Measurements from ENCODE around the gene BNC2.
"Not testable (repeated sequence)": the region's sequence is repeated elsewhere in the genome, so short reads cannot be mapped to it uniquely, and the experiment has no call there.

The BNC2 gene

DNA sequence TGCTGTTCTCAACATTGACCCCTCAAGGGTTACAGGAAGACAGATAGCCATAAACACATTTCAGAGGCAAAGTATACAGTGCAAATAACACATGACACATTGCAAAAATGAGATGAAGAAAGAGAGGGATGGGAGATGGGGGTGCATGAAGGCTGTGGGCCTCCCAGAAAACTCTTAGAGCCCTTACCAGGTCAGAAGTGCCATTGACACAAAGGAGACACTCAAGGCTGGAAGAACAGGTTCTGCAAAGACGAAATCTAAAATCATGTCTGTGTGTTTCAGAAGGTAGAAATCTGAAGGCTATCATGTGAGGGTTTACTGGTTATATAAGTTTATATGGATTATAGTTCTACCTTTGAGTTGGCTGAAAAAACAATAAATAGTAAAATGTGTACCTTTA lies 318.8 kb downstream of the BNC2 start:
- no peak for DNase-seq (ENCODE audit: low read depth in 2 of 3, low spot score in 2 of 3)

DNA sequence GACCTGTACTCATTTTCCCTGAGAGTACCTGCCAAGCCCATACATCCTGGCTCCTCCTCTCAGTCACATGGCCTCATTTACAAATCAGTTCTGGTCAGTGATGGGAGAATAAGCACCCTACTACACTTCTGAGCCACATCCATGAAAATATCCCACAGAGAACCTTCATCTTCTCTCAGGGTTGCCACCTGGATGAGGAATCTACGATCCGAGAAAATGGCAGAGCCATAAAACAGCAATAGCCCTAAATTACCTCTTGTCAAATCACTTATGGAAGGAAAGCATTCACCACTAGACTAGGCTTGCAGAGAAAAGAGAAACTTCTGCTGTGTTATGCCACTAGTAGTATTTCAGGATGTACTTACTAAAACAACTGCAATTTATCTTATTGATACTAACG lies 324.8 kb downstream of the BNC2 start:
- no peak for DNase-seq (ENCODE audit: low read depth in 2 of 3, low spot score in 2 of 3)

DNA sequence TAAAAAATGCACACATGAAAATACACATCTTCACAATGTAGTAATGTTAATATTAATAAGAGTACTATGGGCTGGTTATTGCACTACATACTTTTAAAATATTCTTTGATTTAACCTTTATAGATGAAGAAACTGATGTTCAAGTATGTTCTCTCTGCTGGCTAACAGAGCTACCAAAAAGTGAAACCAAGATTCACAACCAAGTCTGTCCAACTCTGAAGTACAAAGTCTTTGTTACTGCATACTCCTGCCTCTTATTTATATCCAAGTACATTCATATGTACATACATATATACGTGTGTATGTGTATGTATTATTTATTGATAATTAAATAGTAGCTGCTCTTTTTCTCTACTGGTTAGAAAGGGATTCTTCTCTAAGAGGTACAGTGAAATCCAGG lies 325.6 kb downstream of the BNC2 start:
- DNase-seq (ENCODE audit: low read depth in 2 of 3, low spot score in 2 of 3) = no peak

DNA sequence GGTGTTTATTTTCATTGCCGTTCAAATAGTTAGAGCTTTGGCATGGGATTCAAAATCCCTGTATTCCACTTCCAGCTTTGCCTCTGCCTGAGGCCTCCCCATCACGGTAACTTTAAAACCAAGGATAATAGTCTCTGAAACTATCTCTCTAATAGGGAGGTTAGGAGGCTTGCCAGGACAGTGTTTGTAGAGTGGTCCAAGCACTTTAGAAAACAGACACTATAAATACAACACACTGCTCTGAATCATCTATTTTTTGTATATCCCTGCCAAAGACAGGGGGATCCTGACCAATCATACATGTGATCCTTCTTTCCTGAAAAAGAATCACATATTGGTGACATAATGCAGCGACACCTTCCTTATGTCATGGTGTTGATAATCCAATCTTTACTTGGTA lies 326.8 kb downstream of the BNC2 start:
- DNase-seq (ENCODE audit: low read depth in 2 of 3, low spot score in 2 of 3) = no peak

DNA sequence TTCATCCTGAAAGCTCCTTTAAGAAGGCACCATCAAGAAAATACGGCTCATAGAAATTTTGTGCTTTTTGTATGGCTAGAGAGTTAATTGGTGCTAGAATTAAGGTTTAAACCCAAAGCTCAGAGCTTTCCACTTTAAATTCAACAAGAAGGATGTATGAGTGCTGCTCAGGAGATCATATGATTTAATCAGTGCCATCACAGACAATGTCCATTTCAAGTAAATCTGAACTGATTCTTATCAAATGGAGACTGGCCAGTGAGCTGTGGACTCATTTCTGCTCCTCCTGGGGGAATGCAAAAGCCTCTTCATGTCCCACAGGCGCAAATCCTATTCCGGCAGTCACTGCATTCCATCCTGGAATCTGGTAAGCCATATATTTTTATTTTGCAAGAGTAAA lies 327.2 kb downstream of the BNC2 start:
- no peak for DNase-seq (ENCODE audit: low read depth in 2 of 3, low spot score in 2 of 3)

DNA sequence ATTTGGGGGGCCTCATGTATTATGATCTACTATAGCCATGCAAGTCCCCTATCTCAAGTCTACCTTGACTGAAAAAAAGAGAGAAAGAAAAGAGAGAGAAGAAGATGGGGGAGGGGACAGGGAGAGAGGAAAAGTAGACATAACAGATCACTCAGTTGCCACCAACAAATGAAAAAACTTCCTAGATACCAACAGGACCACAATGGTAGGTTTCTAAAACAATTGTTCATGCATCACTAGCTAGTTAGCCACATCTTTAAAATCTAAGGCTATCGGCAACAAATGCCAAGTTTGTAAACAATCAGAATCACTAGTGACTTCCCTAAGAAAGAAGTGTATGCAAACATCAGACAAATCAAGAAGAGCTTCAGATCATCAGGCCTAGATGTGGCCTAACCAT lies 328.2 kb downstream of the BNC2 start:
- DNase-seq (ENCODE audit: low read depth in 2 of 3, low spot score in 2 of 3) = no peak

DNA sequence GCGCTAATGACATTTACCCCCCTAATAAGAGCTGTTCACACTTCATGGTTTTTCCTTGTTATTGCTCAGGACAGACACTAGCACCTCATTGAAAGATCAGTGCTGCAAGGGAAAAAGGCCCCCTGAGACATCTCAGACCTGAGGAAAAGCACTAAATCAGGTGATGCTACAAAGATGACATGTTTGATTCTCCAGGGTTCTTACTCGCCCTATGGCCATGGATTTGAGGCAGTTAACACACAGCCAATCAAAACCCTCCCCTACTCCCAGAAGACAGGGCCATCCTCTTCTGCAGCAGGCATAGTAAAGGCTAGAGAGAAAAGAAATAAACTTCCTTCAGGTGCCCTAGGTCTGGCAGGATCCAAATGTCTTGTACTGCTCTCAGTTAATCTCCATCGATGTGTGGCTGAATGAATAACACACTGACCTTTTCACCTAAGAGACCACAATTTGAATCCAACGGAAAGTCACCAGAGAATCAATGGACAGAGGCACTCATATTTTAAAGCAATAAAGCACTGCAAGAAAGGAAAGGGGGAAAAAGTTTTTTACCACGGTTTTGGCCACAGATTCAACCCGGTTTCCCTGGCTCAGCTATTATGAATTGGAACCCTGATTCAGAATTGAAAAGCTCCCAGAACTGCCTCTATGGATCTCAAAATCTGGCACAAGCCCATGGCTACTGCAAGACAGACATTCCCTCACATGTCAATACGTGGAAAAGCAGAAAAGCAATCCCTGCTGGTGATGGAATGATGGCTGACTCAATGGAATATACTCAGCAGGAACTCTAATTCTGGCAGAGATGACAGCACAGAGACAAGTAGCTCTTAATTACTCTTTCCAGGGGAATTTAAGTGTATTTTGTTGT lies 329.5 kb downstream of the BNC2 start:
- no peak for DNase-seq (ENCODE audit: low read depth in 2 of 3, low spot score in 2 of 3)

DNA sequence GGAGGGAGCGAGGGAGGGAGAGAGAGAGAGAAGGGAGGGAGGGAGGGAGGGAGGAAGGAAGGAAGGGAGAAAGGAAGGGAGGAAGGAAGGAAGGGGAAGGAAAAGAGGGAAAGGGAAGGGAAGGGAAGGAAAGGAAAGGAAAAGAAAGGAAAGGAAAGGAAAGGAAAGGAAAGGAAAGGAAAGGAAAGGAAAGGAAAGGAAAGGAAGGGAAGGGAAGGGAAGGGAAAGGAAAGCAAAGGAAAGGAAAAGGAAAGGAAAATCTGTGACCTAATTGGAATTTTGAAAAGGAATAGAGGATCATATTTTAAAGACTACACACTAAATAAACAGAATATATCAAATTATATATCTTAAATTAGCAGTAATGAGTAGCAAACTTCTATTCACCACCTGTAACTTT lies 330.8 kb downstream of the BNC2 start:
- DNase-seq (ENCODE audit: low read depth in 2 of 3, low spot score in 2 of 3) = not testable (repeated sequence)

DNA sequence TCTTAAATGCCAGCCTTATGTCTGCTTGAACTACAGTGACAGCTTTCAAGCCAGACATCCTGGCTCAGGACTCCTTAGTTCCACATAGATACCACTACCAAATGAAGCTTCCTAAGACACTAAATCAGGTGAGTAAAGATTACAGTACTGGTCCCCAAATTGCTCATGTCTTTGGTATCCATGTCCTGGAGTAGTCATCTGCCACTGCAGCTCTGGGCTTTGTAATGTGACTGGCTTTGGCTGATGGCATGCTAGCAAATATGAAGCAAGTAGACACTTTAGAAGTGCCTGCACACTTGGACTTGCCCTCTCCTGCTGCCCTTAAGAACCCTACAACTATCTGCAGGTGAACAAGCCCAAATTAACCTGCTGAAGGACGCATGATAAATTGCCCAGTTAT lies 334.9 kb downstream of the BNC2 start:
- DNase-seq (ENCODE audit: low read depth in 2 of 3, low spot score in 2 of 3) = no peak

DNA sequence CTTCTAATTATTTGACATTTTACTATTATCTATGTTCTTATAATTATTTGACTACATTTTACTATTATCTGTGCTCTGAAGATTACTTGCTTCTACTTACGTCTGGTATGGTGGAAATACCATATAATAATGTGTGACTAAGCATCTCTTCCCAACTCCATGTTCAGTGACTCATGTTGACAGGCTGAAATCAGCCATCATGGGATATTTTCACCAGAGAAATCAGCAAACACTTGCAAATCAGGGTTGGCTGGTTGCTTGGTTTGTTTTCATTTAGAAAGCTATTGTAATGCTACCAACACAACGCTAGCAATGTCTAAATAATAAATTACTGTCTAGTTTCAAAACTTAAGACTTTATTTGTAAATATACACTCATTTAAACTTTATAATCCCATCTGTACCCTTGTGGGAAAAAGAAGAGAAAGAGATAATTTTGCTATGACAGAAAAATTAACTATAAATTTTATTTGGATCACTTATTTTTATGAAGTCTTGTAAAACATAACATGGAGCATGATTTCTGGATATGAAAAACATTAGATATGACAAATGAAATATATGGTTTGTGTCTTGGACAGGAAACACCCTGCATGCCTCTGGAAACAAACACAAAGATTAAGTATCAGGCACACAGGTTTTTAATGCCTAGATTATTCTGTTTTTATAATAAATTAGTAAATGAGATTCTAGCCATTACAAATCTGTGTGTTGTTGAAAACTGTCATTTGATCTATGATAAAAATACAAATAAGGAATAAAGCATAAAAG lies 337.6 kb downstream of the BNC2 start:
- no peak for DNase-seq (ENCODE audit: low read depth in 2 of 3, low spot score in 2 of 3)

DNA sequence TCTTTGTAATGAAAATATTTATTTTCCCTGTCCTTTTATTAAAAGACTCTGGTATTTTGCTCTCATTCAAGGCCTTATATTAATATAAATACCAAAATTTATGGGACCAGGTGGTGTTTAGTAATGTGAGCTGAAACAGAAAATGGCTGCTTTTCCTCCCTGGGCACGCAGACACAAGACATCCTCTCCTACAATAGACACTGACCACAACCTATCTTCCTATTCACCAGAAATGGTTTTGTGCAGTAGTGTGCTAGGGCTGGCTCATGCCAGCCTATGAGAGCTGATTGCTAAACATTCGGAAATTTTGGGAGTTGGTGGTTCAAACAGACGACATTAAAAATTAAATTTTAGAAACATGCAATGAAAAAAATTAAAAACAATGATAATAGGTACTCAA lies 338.2 kb downstream of the BNC2 start:
- DNase-seq (ENCODE audit: low read depth in 2 of 3, low spot score in 2 of 3) = no peak

DNA sequence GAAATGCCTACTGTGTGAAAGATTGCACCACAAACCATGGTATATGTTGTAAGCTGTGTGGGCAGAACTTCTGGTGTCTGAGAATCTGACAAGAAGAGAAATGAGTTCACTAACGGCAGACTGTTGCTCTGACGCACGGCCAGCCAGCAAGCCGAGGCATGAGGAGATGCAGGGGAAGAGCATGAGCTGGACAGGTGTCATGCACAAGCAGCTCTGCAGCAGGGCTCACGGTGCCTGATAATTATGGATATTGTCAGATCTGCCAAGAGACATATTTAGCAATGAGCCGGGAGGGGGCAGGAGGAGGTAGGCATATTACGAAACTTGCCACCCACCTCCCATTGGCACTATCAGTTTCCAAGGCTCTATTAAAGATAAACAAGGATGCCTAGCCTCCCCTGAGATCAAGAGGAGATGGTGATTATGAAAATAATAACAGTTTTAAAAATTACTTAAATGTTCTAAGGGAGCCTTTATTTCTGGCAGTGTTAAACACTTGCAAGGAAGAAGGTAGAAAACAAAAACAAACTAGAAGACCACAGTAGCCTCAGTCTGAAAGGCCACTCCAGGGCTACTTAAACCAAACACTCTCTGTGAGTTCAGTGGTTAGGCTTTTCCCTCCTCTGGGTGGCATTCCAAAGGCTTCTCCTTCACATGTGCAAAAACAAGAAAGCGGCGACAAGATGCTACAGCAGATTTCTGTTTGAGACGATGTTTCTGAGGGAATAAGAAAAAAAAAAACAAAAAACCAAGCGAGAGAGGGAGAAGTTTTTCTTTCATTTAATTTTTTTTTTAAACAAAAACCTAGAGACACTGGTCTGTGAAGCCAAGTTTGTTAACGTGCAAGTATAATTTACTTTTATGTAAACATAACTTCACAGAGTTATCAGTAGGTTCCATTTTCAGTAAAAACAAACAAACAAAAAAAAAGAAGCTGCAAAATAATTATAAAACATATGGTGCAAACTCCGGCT lies 339.5 kb downstream of the BNC2 start:
- no peak for DNase-seq (ENCODE audit: low read depth in 2 of 3, low spot score in 2 of 3)

DNA sequence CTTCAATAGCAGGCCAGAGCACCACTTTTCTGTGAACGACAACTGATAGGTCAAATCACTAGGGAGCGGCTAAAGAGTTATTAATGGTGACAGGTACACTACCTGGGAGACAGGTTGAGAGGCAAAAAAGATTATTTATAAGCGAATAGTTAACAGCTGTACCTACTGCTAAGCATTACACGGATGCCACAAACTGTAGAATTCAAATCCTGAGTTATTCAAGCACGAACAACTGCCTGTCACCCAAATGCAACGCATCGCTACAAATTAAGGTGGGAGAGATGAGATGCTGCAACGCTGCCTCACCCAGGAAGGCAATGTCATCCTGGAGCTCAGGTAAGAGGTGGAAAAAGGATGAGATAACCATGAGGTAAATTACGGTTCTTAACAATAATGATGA lies 342.9 kb downstream of the BNC2 start:
- no peak for DNase-seq (ENCODE audit: low read depth in 2 of 3, low spot score in 2 of 3)

DNA sequence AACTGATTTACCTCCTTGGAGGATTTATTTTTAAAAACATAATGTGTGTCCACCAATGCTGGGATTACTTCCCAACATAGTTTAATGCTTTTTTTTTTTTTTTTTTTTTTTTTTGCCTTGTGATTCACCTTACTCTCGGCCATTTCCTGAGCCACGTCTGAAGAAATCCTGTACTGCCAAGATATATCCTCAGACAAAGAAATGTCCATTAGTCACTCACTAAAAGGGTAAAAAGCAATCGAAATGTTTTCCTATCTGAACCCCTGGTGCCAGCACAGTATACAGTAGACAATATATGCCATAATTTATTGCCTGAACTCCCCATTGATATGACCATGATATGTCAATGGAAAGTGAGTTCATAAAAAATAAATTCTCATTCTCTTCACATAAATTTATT lies 344.1 kb downstream of the BNC2 start:
- DNase-seq (ENCODE audit: low read depth in 2 of 3, low spot score in 2 of 3) = no peak

DNA sequence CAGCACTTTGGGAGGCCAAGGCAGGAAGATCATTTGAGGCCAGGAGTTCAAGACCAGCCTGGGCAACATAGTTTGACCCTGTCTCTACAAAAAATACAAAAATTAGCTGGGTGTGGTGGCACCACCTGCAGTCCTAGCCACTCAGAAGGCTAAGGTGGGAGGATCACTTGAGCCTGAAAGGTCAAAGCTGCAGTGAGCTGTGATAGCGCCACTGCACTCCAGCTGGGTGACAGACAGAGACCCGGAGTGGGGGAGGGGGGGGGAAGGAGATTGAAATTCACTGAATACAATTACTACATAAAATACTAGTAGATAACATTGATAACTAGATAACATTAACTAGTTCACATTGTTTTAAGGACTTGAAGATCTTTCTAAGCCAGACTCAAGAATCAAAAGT lies 345.6 kb downstream of the BNC2 start:
- no peak for DNase-seq (ENCODE audit: low read depth in 2 of 3, low spot score in 2 of 3)

DNA sequence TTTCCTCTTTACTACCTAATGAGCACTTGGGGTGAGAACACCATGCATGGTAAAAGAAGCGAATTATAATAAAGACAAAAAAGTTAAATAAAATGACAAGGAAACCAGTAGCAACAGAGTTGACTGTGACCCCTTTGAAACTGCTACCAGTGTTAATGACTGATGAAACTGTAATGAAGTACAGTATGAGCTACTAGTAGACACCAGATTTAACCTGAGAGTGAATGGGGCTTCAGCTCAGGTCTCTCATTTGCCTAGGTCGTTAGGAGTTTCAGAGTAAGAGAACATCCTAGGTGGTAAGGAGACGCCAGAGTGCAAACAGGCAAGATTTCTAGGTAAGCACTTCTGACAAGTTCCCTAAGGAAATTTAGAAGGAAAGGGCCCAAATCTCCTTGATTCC lies 346.4 kb downstream of the BNC2 start:
- DNase-seq (ENCODE audit: low read depth in 2 of 3, low spot score in 2 of 3) = no peak

DNA sequence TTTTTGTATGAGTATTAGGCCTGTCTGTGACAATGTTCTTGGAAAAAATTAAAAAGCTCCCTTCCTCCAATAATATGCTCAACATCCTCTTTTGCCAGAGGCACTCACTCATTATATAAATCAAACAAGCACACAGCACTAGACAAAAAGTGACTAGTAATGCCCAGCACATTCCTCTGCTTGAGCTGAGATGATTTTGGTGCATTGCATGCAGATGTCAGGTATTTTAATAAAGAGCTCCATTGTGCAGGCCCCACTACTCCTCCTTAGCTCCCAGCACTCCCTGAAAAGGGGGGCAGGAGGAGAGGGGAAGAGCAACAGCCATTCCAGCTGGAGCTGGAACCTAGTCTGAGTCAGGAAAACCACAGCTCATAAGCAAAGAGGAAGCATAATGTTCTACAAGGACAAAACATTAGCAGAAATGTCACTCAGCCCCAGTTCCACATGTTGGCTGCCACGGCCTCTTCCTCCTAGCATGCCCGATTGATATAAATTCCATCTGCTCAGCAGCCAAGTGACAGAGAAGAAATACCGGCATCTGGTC lies 348.5 kb downstream of the BNC2 start:
- no peak for DNase-seq (ENCODE audit: low read depth in 2 of 3, low spot score in 2 of 3)

DNA sequence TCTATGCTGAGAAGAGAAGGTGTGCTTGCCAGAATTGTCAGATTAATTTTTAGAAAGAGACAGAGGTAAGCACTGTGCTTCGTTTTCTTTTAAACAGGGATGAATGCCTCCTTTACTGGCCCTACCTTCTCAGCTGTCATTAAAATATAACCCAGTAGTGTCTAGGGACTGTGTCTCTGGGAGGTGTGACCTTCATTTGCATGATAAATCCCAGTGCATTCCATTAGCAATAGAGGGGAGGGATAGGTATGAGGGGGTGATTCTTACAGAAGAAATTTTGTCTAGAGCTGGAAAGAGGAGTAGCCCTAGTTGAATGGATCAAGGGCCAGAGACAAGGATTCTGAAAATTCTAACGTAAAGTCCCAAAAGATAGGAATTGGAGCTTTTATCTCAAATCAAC lies 351.5 kb downstream of the BNC2 start:
- no peak for DNase-seq (ENCODE audit: low read depth in 2 of 3, low spot score in 2 of 3)

DNA sequence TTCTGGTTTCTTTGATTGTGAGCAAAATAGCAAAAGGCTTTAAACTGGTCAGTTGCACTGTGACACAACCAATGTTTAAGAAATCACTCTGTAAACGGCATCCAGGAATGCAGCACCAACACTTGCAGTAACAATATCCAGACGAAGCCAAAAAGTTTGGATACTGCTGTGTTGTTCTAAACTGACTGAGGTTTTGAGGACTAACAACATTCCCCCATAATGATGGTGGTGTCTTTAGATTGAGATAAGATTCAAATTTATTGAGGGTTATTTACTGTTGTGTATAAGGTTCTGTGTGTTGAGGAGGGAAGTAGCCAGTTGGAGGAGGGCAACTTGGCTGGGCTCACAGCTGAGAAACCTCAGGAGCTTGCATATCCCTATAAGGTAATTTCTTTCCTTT lies 353.6 kb downstream of the BNC2 start:
- no peak for DNase-seq (ENCODE audit: low read depth in 2 of 3, low spot score in 2 of 3)

DNA sequence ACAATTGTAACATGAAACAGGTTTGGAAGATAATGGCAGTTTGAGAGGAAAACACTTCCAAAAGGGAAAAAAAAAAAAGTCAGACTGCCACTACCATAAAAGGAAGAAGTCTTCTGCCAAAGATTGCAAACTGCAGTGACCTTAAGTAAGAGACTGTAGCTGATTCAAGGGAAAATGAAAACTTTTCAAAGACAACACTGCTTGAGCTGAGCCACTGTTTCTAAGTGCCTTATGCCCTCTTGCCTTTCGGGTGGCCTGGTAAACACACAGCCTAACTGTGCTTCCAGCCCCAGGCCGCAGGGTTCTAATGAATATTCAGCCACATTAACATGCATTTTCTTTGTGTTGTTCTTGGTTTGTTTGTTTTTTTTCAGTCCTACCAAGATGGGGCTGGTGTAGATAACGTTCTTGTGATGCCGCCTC lies 354.6 kb downstream of the BNC2 start:
- DNase-seq (ENCODE audit: low read depth in 2 of 3, low spot score in 2 of 3) = no peak

DNA sequence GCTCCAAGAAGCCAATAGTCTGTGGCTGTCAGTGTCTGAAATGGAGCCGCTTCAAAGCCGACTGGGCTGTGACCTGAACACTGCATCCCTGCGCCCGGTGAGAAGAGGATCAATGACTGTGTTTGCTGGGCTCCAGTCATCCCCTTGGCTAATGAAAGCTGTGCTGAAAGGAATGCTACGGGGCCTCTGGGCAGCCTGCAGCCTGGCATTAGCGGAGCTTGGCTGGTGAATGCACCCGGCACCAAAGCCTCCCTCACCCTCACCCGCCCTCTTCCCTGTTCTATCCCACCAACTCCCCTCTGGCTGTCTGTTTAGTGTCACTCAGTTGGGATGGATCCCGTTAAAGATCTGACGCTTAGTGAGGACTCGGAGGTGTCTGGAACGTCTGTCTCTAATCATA lies 355.3 kb downstream of the BNC2 start:
- DNase-seq (ENCODE audit: low read depth in 2 of 3, low spot score in 2 of 3) = no peak

Data from activated CD8-positive, alpha-beta memory T cell treated with anti-CD3 and anti-CD28 coated beads for 48 hours (primary cell).